Heart left ventricle (tissue), 13 donors: ENCODE data around the gene GALNT5.

Source experiments
- POLR2A ChIP-seq, 2 donors: fragments of 450-650 bp; IDR thresholded peaks; one replicate each; pipeline ENCODE4 v1.6.1; 2017; ENCODE audit warnings: antibody characterized with exemption in 2 of 2, mild to moderate bottlenecking in 2 of 2, moderate library complexity in 2 of 2
- TF ChIP-seq, protein P1 (sequence below), 12 donors: fragments of 200-600 bp; sonication (generic) in 4 of 12; IDR thresholded peaks; one replicate each; pipeline versions ENCODE4 v1.5.0 to v1.8.0; 2018 to 2022; ENCODE audit warnings: antibody characterized with exemption in 12 of 12, mild to moderate bottlenecking in 5 of 12
- donor health status: ischemic (EF 13 %, LVEDD 7.1; RV severe dilation, severe dysfunction).
- donor health status: DM: no; HTN: yes; CAD: no.
- donor health status: DM: no; HTN: no; CAD: no.
- donor health status: ischemic (EF 25% LVEDD 6.9; RV normal size, moderate dysfunction).
- donor health status: ischemic (EF 25% LVEDD 5.7; RV mildly dilated, moderate dysfunction).
- donor health status: ischemic (EF 35%, LVEDD 5.7; RV mildly dilated, moderate dysfunction).
- donor health status: nonischemic (EF 11% LVEDD 7.7; RV severe dilation, severe dysfunction).
- donor health status: DM: yes; HTN: yes; CAD: no.
- donor health status: PGD.
- donor health status: ischemic (EF 29% LVEDD 5.4; RV normal size, mild dysfunction).
- donor health status: nonischemic (EF 23%, LVEDD 6.1; RV moderate dilation, normal function).

- TF ChIP-seq, protein P1, sequence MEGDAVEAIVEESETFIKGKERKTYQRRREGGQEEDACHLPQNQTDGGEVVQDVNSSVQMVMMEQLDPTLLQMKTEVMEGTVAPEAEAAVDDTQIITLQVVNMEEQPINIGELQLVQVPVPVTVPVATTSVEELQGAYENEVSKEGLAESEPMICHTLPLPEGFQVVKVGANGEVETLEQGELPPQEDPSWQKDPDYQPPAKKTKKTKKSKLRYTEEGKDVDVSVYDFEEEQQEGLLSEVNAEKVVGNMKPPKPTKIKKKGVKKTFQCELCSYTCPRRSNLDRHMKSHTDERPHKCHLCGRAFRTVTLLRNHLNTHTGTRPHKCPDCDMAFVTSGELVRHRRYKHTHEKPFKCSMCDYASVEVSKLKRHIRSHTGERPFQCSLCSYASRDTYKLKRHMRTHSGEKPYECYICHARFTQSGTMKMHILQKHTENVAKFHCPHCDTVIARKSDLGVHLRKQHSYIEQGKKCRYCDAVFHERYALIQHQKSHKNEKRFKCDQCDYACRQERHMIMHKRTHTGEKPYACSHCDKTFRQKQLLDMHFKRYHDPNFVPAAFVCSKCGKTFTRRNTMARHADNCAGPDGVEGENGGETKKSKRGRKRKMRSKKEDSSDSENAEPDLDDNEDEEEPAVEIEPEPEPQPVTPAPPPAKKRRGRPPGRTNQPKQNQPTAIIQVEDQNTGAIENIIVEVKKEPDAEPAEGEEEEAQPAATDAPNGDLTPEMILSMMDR (IDR thresholded peaks at IDR 0.05), result no peak
- TF ChIP-seq POLR2A (IDR thresholded peaks at IDR 0.05), result no peak
Measured at GRCh38 chr2:157251932-157252331, 5.6 kb upstream of the GALNT5 start.
